Right lobe of liver (tissue), 4 donors: ENCODE data around the gene HSPBP1.

ENCODE experiments used
- CTCF ChIP-seq, 4 donors: fragments of 200-600 bp in 3 of 4; fragments of 450-650 bp in 1 of 4; IDR thresholded peaks; one replicate each; pipeline versions ENCODE4 v1.5.1 to v1.8.0; 2016 to 2022; ENCODE audit warnings: antibody characterized with exemption in 4 of 4, mild to moderate bottlenecking in 2 of 4
- POLR2A ChIP-seq: fragments of 450-650 bp; IDR thresholded peaks from one replicate; pipeline ENCODE4 v1.6.1; 2017; ENCODE audit warnings: antibody characterized with exemption, mild to moderate bottlenecking
- donor health status: DM: no; HTN: no; CAD: no.
- donor health status: DM: no; HTN: no; CAD: no.
- donor health status: DM: no; HTN: yes; CAD: no.

GRCh38 chr19:55252760-55253663, 26.9 kb downstream of the HSPBP1 start:
- TF ChIP-seq POLR2A (no peak), CTCF (IDR thresholded peaks at IDR 0.05) (no peak)
